ENCODE results near the gene TLX1.
A peak's percentile ranks its signal among the peaks of the same experiment; 100 is the strongest.

TLX1 gene

DNA sequence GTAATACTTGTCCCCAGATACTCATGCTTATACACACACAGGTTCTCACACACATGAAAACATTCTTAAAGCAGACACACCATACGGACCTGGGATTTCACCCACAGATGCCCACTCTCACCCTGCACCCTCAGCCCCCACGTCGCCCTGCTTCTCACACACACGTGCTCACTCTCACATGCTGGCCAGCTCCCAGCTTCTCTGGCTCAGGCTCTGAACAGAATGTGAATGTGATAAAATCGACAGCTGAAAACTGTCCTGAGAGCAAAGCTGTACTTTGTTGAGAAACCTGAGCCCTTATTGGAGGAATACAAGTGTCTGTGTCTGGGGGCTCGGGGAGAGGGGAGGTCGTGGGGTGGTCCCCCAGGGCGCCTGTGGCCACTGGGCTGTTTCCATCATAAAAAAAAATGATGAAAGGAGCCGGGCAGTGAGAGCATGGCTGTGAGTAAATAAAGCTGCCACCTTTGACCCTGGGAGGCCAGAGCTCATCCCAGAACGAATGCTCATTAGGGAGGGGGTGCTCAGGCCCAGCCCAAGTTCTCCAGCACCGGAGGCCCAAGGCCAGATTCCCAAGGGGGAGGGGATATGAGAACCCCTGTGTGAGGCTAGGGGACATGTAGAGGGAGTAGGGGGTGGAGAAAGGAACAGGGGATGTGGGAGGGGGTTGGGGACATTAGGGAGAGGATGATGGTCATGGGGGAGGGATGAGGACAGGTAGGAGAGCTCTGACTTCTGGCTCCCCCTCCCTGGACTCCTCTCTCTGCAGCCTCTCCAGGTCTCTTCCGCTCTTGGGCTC is 18.1 kb upstream of the TLX1 start:
- DNase-seq (ENCODE audit: low read depth in 3 of 3): no peak

DNA sequence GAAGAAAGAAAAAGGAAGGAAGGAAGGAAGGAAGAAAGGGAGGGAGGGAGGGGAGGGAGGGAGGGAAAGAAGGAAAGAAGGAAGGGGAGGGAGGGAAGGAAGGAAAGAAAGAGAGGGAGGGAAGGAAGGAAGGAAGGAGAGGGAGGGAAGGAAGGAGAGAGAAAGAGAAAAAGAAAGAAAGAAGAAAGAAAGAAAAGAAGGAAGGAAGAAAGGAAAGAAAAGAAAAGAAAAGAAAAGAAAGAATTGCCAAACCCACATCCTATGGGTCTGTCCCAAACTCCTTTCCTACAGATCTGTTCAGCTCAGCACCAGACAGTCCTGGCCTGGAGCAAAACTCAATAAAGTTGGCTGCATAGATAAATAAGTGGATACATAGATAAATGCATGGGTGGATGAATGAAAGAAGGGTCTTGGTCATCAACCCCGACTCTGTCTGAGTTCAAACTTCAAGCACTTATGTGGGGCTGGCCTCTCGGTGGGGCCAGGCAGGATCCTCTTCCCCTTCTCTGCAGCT is 17.2 kb upstream of the TLX1 start:
- DNase-seq (ENCODE audit: low read depth in 3 of 3): no peak

DNA sequence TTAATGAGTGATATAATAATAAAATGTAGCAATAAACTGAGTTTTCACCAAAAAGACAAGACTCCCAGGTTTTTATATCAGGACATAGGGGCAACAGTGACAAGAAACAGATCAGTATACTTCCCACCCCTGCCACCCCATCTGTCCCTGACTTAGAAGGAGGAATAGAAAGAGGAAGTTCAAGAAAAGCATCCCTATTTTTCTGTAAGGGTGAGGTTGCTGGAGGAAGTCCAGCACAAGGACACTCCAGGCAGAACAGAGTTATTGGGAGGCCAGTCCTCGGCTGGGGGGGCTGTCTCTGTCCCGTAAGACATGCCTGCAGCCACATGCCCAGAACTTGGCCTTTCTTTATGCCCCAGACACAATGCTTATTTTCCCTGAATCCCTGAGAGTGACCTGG is 16.5 kb upstream of the TLX1 start:
- no peak for DNase-seq (ENCODE audit: low read depth in 3 of 3)

DNA sequence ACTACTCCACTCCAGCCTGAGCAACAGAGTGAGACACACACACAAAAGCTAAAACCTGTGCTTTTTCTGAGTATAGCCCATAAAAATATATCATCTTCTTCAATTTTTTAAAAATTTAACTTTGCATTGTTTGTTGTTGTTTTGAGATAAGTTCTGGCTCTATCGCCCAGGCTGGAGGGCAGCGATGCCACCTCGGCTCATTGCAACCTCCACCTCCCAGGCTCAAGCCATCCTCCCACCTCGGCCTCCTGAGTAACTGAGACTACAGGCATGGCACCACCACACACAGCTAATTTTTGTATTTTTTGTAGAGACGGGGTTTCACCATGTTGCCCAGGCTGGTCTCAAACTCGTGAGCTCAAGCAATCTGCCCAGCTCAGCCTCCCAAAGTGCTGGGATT is 14.3 kb upstream of the TLX1 start:
- DNase-seq (ENCODE audit: low read depth in 3 of 3): no peak

DNA sequence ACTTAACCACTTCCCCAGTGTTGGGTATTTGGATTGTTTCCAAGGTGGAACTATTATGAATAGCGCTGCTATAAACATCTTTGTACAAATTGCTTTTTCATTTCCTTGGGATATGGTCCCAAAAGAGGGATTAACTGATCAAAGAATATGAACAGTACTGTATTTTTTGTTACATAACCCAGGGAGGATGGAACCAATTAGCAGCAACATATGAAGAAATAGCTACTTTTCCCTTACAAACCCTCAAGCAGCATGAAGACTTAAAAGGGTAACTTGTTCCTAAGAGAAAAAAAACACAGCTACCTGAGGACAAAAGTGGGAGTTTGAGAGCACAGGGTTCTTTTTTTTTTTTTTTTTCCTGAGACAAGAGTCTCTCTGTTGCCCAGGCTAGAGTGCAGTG is 13.1 kb upstream of the TLX1 start:
- no peak for DNase-seq (ENCODE audit: low read depth in 3 of 3)

DNA sequence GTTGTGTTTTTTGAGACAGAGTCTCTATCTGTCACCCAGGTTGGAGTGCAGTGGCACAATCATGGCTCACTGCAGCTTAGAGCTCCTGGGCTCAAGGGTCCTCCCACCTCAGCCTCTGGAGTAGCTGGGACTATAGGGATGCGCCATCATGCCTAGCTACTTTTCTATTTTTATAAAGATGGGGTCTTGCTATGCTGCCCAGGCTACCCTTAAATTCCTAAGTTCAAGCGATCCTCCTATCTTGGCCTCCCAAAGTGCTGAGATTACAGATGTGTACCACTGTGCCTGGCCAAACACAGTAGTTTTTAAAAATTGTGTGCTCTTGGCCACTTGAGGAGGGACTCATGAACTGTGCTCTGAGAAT is 10.6 kb upstream of the TLX1 start:
- DNase-seq (ENCODE audit: low read depth in 3 of 3): no peak

DNA sequence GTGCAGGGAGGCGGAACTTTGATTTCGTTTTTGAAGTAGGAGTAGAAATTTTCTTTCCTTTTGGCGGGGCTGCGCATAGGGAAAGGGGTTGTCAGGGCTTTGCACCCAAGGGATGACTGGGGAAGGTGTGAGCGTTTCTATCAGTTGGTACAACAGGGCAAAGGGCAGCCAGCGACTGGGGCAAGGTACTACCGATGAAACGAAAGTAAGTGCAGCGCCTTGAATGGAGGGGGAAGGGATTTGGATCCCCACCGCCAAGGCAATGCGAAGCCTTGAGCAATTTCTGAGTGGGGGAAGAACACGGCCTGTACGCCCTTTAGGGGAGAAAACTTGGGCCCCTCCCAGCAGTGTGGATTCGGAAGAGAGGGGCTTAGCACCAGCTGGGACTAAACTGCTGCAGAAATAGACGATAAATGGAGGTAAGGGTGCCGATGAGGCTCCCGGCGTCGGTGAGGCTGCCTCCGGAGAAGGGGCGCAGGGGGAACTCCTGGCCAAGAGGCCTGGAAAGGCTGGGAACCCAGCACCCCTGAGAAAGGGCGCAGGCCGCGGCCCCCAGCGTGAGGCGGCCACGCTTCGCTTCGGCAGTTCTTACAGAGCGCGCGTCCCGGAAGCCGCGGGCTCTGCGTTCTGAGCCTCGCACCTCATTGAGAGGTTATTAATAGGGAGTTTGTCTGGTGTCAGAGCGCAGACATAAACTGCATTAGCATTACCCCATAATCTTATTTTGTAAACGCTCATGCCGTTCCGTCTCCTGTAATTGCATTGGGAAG is 10.0 kb upstream of the TLX1 start:
- peak in 1 of 3 experiments; percentile 40 for DNase-seq (ENCODE audit: low read depth in 3 of 3)

DNA sequence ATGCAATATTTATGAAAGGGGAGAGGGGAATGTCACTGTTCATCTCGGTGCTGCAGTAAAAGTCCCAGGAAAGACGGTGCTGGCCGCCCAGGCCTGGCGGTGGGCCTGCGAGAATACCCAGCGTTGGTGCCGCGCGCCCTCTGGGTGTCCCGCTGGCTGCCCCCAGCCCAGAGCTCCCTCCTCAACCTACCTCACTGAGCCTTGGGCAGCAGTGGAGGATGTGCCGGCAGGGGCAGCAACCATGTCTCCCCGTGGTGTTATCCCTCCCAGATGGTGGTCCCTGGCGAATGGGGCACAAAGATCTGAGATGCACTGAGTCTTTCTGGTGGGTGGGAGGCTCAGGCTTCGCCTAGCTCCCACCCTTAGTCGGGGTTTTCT is 9.5 kb upstream of the TLX1 start:
- DNase-seq (ENCODE audit: low read depth in 3 of 3): no peak

DNA sequence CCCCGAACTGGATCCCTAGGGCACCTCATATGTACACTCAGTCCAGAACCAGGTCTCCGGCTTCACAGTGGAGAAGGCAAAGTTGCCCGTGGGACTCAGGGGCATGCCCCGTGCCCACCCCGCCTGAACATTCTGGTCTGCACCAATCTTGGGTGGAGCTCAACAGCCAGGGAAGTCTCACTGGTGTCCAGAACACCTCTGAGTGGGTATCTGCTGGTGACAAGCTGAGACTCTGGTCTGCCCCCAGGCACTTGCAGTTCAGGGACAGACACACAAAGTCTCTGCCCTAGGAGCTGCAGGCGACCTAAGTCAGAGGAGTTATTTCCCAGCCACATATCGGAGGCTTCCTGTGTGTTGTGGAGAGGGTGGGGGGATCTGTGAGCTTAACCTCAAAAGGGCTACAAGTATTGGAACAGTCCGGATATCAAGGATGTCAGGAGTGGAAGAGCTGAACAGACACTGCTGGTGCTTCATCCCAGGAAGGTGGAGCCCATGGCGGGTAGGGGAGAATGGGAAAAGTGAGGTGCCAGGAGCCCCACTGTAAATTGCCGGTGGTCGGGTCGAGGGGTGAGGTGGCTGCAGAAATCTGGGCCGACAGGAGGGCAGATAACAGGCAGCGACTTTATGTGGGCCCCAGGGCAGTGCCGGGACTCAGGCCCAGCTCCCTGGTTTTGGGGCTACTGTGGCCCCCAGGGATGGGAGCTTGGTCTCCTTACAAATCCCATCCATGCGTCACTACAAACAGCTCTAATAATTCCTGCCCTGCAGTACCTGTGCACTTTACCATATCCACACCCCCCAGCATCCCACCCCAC is 8.6 kb upstream of the TLX1 start:
- DNase-seq (ENCODE audit: low read depth in 3 of 3): no peak

DNA sequence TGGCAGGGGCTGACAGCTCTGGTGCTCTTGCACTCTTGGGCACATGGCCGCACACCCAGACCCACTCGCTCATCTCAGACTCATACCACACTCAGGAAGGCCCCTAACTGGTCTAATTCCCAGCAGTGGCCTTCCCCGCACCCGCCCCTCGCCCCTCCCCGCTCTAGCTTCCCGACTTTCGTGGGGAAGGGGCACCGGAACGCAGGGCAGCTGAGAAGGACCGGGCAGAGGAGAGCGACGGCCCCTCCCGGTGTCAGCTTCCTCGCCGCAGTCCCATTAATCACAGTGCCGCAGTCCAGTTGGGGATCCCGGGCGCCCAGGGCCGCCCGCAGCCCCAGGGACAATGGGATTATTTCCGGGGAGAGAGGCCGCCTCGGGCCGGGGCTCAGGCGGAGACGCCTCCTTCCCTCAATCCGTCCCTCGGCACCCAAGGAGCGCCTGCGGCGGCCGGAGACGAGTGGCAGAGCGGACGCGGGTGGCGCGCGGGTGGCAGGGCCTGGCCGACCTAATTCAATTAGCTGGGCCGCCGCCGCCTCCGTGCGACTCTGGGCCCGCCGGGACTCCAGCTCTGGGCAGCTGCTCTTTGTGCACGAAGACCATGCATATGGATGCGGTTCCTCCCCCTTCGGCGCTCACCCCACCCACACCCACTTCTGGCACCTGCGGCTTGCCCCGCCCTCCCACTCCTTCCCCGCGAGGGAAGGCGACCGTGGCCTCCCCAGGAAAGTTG is 7.8 kb upstream of the TLX1 start:
- DNase-seq (ENCODE audit: low read depth in 3 of 3): no peak

DNA sequence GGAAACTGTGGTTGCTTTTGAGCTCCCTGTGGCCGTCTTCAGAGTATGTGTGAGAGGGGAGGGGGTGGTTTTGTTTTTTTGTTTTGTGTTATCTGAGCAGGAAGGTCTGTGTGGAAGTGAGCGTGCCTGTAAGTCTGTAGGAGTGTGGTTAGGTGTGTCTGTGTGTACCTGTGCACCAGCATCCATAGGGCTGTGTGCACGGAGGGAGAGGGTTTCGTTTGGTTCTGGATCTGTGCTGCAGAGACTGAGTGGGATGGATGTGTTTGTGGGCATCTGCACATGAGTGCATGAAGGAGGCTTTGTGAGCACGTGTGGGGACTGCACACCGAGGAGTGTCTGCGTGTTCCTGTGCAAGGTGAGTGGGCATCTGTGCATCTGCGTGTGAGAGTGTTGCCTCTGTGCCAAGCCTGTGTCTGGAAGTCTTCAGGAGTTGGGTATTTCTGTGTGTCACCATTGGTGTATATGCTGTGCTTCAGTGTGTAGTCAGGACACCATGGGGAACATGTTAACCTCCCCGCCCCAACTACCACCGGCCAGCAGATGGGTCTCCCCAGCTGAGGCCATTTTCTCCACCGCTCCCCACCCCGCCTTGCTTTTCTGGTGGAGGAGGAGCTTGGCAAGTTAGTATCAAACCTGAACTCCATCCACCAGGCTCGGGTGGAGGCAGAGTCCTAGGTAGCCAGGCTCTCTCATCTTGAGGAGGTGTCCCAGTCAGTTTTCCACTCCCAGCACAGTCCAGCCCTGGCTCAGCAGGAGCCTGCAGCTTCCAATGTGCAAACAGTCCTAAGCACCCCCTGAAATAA is 7.1 kb upstream of the TLX1 start:
- no peak for DNase-seq (ENCODE audit: low read depth in 3 of 3)

DNA sequence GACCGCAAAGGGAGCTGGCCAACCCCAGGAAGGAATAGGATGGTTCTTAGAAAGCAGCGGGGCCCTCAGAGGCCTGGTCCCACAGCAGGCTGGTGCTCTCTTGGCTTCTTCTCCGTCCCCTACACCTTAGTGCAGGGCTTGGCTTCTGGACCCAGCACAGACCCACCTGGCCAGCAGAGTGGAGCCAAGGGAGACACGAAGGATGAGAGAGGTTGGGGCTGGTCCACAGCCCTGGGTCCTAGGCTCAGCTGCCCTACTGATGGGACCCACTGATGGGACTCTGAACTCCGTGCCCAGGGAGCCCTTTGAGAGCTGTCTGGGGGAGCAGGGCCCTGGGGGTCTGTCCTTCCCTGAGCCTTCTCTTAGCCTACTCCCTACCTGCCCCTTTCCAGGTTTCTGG is 6.2 kb upstream of the TLX1 start:
- DNase-seq (ENCODE audit: low read depth in 3 of 3): no peak

DNA sequence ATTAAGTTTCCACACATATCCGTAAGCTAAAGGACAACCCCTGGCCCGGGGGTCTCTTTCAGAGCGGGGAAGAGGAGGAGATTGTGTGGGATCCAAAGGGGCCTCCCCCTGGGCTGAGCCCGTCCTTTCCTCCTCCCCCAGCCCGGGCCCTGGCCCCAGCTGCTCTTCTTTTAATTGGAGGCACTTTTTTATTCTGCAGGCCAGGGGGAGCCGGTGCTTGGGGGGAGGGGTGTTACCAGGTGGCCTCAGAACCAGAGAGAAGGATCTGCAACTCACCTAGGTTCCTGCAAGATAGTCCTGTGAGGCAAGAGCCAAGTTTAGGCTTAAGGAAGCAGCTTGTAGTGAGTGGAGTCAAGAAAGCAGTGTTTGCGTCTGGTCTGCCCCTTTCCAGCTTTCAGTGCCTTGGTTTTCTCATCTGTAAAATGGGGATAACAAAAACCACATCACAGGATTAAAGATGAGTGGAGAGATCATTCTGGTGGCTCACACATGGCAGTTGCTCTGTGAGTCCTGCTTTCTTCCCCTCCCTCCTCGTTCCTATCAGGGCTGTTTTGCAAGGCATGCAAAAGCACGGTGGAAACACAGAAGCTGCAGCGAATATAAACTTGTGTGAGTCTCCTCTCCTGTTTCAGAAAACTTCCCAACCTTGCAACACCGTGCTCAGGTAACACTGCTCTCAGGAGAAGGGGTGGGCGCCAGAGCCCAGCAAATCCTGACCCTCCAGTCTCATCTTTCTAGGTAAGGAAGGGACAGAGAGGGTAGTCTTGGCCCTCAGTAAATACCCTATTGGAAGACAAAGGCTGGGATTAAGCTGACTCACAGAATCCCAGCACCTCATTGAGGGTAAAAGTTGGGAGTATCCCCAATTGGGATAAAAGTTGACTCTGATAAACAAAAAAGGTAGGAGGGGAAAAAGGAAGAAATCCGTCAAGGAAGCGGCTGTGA is 4.1 kb upstream of the TLX1 start:
- no peak for DNase-seq (ENCODE audit: low read depth in 3 of 3)

DNA sequence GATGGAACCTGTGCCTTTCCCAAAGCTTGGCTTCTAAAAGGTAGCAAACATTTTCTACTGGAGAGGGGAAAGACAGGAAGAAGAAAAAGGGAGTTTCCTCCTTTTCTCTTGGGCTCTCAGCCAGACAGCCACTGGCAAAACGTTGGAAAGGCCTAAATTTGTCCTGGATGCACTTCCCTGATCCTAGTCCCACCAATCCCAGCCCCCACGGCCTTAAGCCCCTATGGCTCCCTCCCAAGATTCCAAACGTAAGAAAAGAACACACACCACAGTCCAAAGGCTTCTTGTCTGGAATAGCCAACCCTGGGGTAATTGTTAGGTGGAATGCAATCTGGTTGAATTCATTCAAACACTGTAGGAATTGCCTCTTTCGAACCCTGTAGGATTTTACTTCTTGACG is 959 bp upstream of the TLX1 start:
- no peak for DNase-seq (ENCODE audit: low read depth in 3 of 3)

DNA sequence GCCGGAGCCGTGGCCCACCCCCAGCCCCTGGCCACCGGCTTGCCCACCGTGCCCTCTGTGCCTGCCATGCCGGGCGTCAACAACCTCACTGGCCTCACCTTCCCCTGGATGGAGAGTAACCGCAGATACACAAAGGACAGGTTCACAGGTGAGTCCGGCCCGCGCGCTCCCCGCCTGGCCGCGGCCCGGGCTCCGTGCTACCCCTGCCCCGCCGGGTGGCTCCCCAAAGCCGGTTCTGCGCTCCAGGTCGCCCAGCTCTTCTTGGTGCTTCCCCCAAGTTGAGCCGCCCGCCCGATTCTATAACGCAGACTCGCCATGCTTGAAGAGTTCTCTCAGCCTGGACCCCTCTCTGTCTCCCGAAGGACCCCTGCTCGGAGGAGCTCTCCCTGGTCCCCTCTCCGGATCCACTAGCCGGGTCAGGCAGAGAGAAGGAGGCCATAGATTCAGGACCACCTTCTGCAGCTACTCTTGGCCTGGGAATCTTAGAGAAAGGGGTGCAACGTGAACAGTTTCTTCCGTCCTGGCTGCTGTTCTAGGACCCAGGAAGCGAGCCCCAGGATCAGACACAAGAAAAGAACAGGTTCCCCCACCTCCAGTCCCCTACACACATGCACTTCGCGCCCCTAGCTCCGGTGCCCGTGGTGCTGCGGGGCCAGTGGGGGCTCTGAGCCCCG is 999 bp downstream of the TLX1 start:
- no peak for DNase-seq (ENCODE audit: low read depth in 3 of 3)

DNA sequence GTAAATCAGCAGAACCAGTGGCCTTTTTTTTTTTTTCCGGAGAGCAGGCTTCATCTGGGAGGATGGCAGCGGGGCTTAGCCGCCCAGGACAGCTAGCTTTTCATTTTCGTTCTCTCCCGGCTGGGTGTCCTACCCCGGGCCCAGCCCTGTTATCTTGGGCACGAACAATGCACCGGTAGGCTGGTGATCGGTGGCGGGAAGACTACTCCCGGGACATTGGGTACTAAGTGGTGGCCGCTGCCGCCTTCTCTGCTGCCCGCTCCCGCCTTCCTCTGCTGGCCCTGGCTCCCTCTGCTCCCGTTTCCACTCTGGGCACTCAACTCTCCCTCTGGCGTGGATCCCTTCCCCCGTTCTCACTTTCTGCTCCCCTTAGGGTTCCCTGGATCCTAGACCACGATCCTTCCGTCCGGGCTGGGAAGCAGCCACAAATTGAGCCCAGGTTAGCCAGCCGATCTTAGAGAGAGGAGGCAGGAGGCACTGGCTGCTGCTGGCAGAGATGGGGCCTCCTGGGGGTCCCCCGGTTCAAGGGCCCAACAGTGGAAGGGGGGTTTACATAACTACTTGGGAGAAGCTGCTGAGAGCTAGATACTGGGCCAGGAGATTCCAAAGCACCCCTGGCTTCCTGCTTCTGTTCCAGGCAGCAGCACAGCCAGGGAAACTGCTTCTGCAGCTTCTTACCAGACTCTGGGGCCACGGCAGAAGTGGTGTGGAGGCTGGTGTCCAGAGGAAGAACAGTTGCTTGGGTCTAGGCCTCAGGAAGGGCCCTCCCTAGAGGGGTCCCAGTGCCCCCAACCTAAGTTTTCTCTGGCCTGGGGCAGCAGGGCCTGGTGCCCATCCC is 1.8 kb downstream of the TLX1 start:
- DNase-seq (ENCODE audit: low read depth in 3 of 3): no peak

DNA sequence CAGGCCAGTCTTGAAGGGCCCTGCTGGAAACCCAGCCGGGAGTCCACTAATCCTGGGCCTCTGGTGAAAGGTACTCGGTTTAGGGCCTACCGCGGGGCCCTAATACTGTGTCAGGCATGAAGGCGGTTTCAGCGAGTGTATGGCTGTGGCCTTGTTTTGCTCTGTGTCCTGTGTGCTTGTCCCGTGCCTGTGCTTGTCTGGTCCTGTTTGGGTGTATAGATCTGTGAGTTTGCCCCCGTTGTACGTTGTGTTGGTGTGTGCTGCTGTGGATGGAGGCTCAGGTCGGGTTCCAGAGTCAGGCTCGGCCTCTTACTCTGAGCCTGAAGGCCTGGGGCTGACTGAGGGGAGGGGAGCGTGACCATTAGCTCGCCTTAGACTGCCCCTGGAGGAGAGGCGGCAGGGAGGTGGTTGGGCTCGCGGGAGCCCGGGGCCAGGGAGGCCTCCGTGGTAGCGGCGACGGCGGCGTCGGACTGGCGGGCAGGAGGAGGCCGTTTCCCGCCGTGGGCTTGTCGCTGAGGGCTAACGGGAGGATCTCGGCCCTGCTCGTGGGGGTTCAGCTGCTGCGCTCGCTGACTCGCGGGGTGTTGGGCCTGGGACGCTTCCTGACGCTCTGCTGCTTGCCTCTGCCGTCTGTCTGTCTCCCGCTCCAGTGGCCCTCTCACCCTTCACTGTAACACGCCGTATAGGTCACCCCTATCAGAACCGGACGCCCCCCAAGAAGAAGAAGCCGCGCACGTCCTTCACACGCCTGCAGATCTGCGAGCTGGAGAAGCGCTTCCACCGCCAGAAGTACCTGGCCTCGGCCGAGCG is 2.6 kb downstream of the TLX1 start:
- DNase-seq (ENCODE audit: low read depth in 3 of 3): no peak

All from stimulated activated CD4-positive, alpha-beta T cell treated with anti-CD3 and anti-CD28 coated beads, TNF-alpha, amount 100 ng/mL, for 24 hours (primary cell).